ENCODE data around the gene IGFBP3.
"Not testable (repeated sequence)": the region's sequence is repeated elsewhere in the genome, so short reads cannot be mapped to it uniquely, and the experiment has no call there.

IGFBP3 gene

GRCh38 chr7:45920502-45921380 is at the start of gene IGFBP3:
Gene IGFBP3, minus strand, starts transcription at chr7:45921272. Its CDS starts 132 bp downstream, at chr7:45921140.
- Mint-ChIP-seq H3K9me3 (no peaks in the 10 kb centered on the region), H3K36me3 (ENCODE audit: low read depth) (no peaks in the 10 kb centered on the region), H3K27me3 (peaks cover 80% of the 10 kb centered on the region), H3K4me3 (peak within 1 kb of the TSS; percentile 60), H3K4me1 (ENCODE audit: low read depth) (peaks cover 36% of the 10 kb centered on the region), H3K27ac (no peak within 1 kb of the TSS)
- peak; percentile 53 for DNase-seq

DNA sequence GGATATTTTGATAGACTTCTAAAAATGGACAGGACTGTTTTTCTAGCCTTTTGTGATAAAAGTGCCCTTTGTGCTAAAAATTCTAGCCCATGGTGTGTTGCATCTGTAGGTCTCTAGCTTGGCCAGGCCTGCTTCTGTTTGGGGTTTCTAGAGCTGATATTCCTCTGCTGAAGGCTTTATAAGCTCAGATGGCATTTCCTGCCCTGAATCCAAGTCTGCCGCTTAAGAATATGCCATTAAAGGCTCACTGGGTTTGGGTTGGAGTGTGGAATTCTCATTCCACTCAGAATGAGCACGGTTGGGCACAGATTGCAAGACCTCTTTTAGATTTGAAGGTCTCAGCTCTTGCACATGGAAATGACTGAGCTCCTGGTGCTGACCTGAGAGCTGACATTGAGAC is 49.4 kb upstream of the IGFBP3 start:
- Mint-ChIP-seq H3K9me3 (no peaks in the 10 kb centered on the region), H3K4me3 (no peak overlapping the region), H3K36me3 (ENCODE audit: low read depth) (peaks cover 2% of the 10 kb centered on the region), H3K27ac (no peak overlapping the region), H3K27me3 (no peaks in the 10 kb centered on the region), H3K4me1 (ENCODE audit: low read depth) (peaks cover 2% of the 10 kb centered on the region)
- DNase-seq: no peak

GRCh38 chr7:45969940-45970339 is 48.9 kb upstream of the IGFBP3 start:
- Mint-ChIP-seq H3K4me1 (ENCODE audit: low read depth) (peaks cover 2% of the 10 kb centered on the region), H3K27ac (no peak overlapping the region), H3K4me3 (no peak overlapping the region), H3K27me3 (no peaks in the 10 kb centered on the region), H3K9me3 (no peaks in the 10 kb centered on the region), H3K36me3 (ENCODE audit: low read depth) (peaks cover 2% of the 10 kb centered on the region)
- no peak for DNase-seq

DNA sequence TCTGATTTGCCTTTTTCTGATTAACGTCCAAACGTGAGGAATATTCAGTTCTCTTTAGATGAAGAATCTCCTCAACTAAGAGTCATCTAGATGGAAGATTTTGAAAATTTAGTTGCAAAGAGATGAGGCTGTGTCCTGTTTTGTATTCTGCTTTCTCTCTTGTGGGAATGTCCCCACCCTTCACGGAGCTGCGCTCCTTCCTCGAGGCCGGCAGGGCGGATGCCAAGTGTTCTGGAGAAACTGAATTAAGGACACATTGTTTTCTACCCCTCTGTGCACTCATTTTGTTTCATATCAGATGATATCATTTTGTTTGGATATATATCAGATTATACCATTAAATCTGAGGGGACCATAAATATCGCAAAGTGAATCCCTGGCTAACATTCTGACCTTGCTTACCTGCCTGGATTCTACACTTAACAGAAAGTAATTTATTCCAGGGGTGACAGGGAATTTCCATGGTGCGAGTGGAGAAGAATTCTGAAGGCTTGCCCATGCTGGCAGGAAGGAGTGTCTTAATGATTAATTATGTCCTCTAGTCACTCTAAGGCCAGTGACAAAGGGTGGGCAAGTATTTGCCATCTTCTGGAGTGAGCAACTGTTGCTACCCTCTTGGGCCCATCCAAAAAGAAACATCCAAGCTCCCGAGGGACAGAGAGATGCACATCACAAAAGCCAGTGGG is 47.9 kb upstream of the IGFBP3 start:
- Mint-ChIP-seq H3K4me3 (no peak overlapping the region), H3K27me3 (no peaks in the 10 kb centered on the region), H3K36me3 (ENCODE audit: low read depth) (peaks cover 2% of the 10 kb centered on the region), H3K4me1 (ENCODE audit: low read depth) (peaks cover 2% of the 10 kb centered on the region), H3K27ac (no peak overlapping the region), H3K9me3 (no peaks in the 10 kb centered on the region)
- no peak for DNase-seq

- DNase-seq: no peak
- peaks cover 2% of the 10 kb centered on the region for H3K36me3 Mint-ChIP-seq (ENCODE audit: low read depth)
- H3K9me3 Mint-ChIP-seq: no peaks in the 10 kb centered on the region
- no peak overlapping the region for H3K4me3 Mint-ChIP-seq
- H3K4me1 Mint-ChIP-seq (ENCODE audit: low read depth): peaks cover 2% of the 10 kb centered on the region
- H3K27ac Mint-ChIP-seq: no peak overlapping the region
- no peaks in the 10 kb centered on the region for H3K27me3 Mint-ChIP-seq
These were observed 47.2 kb upstream of the IGFBP3 start for GRCh38 chr7:45968312-45968711.

DNA sequence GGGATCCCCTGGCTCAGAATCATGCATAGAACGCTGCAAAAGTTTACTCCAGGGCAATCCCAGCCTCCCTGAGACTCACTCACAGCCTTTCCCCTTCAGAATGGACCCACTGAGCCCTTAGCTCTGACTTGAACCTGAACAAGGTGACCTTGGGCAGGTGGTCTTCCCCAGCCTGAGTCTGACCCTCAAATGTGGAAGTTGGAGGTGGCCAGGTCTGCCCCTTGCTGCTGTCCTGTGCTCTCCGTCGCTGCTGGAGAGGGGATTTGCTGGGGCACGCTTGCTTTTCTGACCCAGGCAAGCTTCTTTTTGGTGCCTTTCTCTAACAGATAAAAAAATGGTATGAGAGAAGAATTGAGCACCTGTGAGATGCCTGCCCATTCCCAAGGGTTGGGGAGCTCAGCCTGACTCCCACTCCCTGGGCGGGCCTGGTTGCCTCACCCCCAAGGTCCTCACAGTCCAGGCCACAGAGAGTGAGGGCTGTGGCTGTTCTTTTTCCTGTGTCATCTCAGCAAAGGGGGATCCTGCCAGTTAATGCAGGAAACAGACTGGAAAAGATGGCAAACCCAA is 46.6 kb upstream of the IGFBP3 start:
- Mint-ChIP-seq H3K4me3 (no peak overlapping the region), H3K36me3 (ENCODE audit: low read depth) (peaks cover 2% of the 10 kb centered on the region), H3K27ac (no peak overlapping the region), H3K9me3 (no peaks in the 10 kb centered on the region), H3K27me3 (no peaks in the 10 kb centered on the region), H3K4me1 (ENCODE audit: low read depth) (peaks cover 2% of the 10 kb centered on the region)
- no peak for DNase-seq

DNA sequence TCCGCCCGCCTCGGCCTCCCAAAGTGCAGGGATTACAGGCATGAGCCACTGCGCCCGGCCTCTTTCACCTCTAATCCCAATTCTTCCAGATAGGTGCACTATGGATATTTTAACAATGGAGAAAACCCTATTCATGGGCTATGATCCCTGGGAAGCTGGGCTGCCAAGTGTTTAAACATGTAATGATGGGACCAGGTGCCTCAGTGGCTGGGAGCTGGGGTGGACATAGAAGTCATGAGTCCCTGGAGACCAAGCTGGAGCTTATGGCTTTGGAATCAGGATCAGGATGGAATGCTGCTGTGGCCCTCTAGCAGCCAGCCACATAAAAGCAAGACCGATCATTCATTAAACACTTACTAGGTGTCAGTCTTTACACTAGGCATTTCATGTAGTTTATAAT is 41.8 kb upstream of the IGFBP3 start:
- Mint-ChIP-seq H3K4me3 (no peak overlapping the region), H3K36me3 (ENCODE audit: low read depth) (no peaks in the 10 kb centered on the region), H3K4me1 (ENCODE audit: low read depth) (no peaks in the 10 kb centered on the region), H3K27ac (no peak overlapping the region), H3K9me3 (no peaks in the 10 kb centered on the region), H3K27me3 (no peaks in the 10 kb centered on the region)
- DNase-seq: no peak

DNA sequence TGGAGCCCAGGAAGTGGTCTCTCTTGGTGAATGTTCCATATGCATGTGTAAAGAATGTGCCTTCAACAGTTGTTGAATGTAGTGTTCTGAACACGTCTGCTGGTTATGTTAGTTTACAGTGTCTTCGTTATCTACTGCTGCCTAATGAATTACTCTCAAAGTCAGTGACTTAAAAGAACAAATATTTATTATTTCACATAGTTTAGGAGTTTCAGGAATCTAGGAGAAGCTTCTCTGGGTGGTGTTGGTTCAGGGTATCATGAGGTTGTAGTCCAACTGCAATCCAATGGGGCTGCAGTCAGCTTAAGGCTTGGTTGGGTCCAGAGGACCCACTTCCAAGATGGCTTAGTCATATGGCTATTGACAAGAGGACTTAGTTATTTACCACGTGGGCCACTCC is 36.6 kb upstream of the IGFBP3 start:
- Mint-ChIP-seq H3K9me3 (peaks cover 3% of the 10 kb centered on the region), H3K4me3 (no peak overlapping the region), H3K27me3 (no peaks in the 10 kb centered on the region), H3K27ac (no peak overlapping the region), H3K36me3 (ENCODE audit: low read depth) (peaks cover 8% of the 10 kb centered on the region), H3K4me1 (ENCODE audit: low read depth) (no peaks in the 10 kb centered on the region)
- DNase-seq: no peak

GRCh38 chr7:45955286-45955685 is 34.2 kb upstream of the IGFBP3 start:
- Mint-ChIP-seq H3K4me1 (ENCODE audit: low read depth) (no peaks in the 10 kb centered on the region), H3K4me3 (no peak overlapping the region), H3K9me3 (peaks cover 3% of the 10 kb centered on the region), H3K27me3 (no peaks in the 10 kb centered on the region), H3K27ac (no peak overlapping the region), H3K36me3 (ENCODE audit: low read depth) (peaks cover 8% of the 10 kb centered on the region)
- no peak for DNase-seq

- H3K27ac Mint-ChIP-seq; H3K4me3 Mint-ChIP-seq; H3K4me1 Mint-ChIP-seq (ENCODE audit: low read depth); H3K9me3 Mint-ChIP-seq; DNase-seq; H3K27me3 Mint-ChIP-seq: not testable (repeated sequence)
- peaks cover 11% of the 10 kb centered on the region for H3K36me3 Mint-ChIP-seq (ENCODE audit: low read depth)
These were observed 32.0 kb upstream of the IGFBP3 start for GRCh38 chr7:45953055-45953454.

GRCh38 chr7:45944058-45944457 is 23.0 kb upstream of the IGFBP3 start:
- DNase-seq: no peak
- no peaks in the 10 kb centered on the region for H3K27me3 Mint-ChIP-seq
- peaks cover 4% of the 10 kb centered on the region for H3K9me3 Mint-ChIP-seq
- no peak overlapping the region for H3K4me3 Mint-ChIP-seq
- H3K4me1 Mint-ChIP-seq (ENCODE audit: low read depth): peaks cover 29% of the 10 kb centered on the region
- peaks cover 4% of the 10 kb centered on the region for H3K36me3 Mint-ChIP-seq (ENCODE audit: low read depth)
- H3K27ac Mint-ChIP-seq: no peak overlapping the region

- H3K27me3 Mint-ChIP-seq: peaks cover 7% of the 10 kb centered on the region
- H3K4me1 Mint-ChIP-seq (ENCODE audit: low read depth): peaks cover 29% of the 10 kb centered on the region
- H3K9me3 Mint-ChIP-seq: peaks cover 4% of the 10 kb centered on the region
- H3K4me3 Mint-ChIP-seq: peak overlapping the region; percentile 82
- DNase-seq: no peak
- H3K27ac Mint-ChIP-seq: peak overlapping the region; percentile 88
- peaks cover 4% of the 10 kb centered on the region for H3K36me3 Mint-ChIP-seq (ENCODE audit: low read depth)
These were observed 19.9 kb upstream of the IGFBP3 start for GRCh38 chr7:45940939-45941338.

DNA sequence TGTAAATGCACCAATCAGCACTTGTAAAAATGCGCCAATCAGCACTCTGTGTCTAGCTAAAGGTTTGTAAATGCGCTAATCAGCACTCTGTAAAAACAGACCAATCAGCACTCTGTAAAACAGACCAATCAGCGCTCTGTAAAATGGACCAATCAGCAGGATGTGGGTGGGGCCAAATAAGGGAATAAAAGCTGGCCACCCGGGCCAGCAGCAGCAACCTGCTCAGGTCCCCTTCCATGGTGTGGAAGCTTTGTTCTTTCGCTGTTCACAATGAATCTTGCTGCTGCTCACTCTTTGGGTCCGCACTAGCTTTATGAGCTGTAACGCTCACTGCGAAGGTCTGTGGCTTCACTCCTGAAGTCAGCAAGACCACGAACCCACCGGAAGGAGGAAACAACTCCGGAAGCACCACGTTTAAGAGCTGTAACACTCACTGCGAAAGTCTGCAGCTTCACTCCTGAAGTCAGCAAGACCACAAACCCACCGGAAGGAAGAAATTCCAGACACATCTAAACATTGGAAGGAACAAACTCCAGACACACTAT is 19.2 kb upstream of the IGFBP3 start:
- DNase-seq: peak; percentile 69
- H3K27ac Mint-ChIP-seq: peak overlapping the region; percentile 88

GRCh38 chr7:45939574-45939973 is 18.5 kb upstream of the IGFBP3 start:
- H3K27ac Mint-ChIP-seq: no peak overlapping the region
- peak overlapping the region; percentile 19 for H3K4me3 Mint-ChIP-seq
- H3K27me3 Mint-ChIP-seq: peaks cover 13% of the 10 kb centered on the region
- DNase-seq: no peak
- H3K4me1 Mint-ChIP-seq (ENCODE audit: low read depth): peaks cover 29% of the 10 kb centered on the region
- peaks cover 4% of the 10 kb centered on the region for H3K36me3 Mint-ChIP-seq (ENCODE audit: low read depth)
- peaks cover 4% of the 10 kb centered on the region for H3K9me3 Mint-ChIP-seq

More for the DNA sequence above, 19.2 kb upstream of the IGFBP3 start:
- H3K4me1 Mint-ChIP-seq (ENCODE audit: low read depth): peaks cover 29% of the 10 kb centered on the region
- not testable (repeated sequence) for H3K36me3 Mint-ChIP-seq (ENCODE audit: low read depth); H3K9me3 Mint-ChIP-seq; H3K27me3 Mint-ChIP-seq
- H3K4me3 Mint-ChIP-seq: peak overlapping the region; percentile 82

Data from activated T-cell treated with anti-CD3 and anti-CD28 coated beads, Interleukin-2, amount 50 U/mL, for 24 hours (primary cell).